Epithelial cell of prostate (primary cell): ENCODE measurements around the gene ALOX12.

ENCODE experiments used
- DNase-seq: peaks from one replicate; pipeline ENCODE4 v3.0.0-alpha.2; 2011; ENCODE audit warnings: low read depth, low spot score
- H3K27ac ChIP-seq: fragments of 450-650 bp; 2 replicates; pipeline ENCODE4 v1.5.1; 2017; ENCODE audit warnings: mild to moderate bottlenecking

ALOX12 gene

DNA sequence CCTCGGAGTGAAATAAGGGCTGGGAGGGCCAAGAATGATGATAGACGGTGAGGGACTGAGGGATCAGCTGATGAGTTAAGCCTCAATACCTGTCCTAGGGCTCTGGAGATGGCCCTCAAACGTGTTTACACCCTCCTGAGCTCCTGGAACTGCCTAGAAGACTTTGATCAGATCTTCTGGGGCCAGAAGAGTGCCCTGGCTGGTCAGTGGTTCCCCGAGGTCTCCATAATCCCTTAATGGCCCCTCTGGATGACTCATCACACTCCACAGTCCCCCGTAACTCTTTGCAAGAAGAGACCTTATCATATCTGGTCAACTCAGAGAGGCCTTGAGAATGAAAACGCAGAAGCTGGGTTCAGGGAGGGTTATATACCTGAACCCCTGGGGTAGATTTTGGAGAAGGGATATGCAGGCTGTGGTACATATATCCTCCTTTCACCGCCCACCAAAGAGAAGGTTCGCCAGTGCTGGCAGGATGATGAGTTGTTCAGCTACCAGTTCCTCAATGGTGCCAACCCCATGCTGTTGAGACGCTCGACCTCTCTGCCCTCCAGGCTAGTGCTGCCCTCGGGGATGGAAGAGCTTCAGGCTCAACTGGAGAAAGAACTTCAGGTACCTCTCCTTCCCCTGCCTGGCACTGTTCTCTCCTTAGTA is 3.1 kb downstream of the ALOX12 start:
- DNase-seq = no peak
- H3K27ac ChIP-seq = no peak overlapping the region

DNA sequence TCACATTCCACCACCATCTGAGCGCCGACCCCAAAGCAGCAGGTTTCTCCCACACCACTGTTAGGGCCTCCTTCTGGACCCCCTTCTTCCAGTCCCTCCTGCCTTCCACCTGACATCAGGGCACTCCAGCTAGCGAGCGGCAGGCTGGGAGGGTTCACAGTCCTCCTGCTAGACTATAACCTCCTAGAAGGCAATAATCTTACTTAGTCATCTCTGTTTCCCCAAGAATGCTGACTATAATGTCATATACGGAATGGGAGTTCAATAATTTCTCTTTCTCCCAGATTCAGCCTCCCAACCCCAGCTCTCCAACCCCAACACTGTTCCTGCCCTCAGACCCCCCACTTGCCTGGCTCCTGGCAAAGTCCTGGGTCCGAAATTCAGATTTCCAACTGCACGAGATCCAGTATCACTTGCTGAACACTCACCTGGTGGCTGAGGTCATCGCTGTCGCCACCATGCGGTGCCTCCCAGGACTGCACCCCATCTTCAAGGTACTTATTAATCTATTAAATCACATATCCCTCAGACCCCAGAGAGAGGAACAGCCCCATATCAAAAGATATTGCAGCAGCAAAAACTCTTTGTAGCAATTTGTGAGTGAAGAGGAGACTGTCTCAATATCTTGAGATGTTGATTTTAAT is 5.6 kb downstream of the ALOX12 start:
- no peak overlapping the region for H3K27ac ChIP-seq
- no peak for DNase-seq

DNA sequence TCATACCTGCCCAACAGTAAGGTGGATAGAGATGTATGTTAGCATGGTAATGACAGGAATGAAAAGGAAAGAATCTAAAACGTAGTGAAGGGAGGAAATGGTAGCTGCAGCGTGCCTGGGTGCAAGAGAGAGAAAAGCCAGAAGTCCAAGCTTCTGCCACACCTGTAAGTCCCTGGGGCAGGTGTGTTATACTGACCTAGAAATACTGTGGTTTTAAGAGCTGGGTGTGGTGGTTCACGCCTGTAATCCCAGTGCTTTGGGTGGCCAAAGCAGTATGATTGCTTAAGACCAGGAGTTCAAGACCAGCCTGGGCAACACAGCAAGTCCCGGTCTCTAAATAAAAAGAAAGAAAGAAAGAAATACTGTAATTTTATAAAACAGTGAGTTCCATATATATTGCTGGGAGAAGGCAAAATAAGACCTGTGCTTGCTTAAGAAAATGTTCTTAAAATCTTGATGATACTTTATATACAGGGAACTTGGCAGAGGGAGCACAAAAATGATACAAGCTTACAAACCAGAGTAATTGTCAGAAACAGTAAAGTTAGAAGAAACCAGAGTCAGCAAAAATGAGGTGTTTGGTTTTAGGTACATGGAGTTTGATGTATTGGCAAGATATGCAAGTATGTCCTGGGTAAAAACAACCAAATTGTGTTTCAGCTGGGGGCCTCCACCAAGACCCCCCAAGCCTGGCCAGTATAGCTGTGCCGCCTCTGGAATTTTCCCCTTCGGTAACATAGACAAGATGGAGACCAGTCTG is 6.6 kb downstream of the ALOX12 start:
- DNase-seq = no peak
- no peak overlapping the region for H3K27ac ChIP-seq

DNA sequence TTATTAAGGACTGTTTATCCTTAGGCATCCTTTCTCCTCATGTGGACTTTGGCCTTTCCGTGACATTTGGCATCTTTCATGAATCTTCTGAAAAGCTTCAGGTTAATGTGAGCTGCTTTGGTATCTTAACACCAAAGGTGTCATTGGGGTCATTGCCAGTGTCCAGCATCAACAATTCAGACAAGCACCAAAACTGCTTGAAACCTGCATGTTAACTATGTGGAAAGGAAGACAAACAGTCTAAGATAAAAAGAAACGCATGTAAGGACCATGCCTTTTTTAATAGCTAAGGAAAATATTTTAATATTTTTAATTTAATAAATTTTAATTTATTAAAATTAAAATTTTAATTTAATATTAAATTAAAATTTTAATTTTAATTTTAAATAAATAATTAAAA is 7.9 kb downstream of the ALOX12 start:
- DNase-seq = no peak
- H3K27ac ChIP-seq = no peak overlapping the region

DNA sequence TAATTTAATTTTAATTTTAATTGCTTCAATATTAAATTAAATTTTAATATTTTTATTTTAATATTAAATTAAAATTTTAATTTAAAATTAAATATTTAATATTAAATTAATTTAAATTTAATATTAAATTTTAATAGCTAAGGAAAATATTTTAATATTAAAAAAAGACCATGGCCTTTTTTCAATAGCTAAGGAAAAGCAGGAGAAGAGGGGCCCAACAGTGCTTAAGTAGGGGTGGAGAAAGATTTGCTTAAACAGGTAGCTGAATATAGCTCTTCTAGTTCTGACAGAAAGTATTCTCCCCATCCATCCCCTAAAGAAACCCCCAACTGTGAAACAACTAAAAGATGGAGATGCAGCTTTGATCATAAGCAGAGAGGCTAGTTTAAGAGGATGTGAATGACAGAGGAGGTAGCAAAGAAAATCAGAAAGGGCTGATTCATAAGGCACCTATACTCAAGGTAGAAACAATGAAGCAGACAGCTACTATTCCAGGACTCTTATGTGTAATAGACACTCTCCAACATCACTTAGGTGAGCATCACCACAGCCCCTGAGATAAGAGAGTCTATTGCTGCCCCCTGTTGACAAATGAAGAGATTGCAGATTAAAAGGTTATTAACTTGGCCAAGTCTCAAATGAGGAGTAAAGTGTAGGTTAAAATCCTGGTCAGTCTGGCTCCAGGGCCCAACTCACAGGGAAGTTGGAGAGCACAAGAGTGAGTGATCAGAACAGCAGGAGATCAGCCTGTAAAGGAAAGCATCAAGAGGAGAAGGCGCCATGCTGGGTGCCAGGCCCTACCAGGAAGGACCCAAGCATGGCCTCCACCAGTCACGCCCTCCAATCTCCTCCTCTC is 8.8 kb downstream of the ALOX12 start:
- H3K27ac ChIP-seq = no peak overlapping the region
- no peak for DNase-seq

DNA sequence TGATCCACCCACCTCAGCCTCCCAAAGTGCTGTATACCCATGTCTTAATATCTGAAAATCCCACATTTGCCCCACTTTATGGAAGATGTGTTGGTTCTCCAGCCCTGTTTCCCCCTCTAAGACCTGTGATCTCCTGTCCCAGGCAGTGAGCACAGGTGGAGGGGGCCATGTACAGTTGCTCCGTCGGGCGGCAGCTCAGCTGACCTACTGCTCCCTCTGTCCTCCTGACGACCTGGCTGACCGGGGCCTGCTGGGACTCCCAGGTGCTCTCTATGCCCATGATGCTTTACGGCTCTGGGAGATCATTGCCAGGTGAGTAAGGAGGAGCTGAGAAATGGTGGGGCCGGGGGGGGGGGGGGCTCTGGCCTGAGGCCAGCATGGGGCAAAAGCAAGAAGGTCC is 9.9 kb downstream of the ALOX12 start:
- no peak overlapping the region for H3K27ac ChIP-seq
- DNase-seq = no peak

DNA sequence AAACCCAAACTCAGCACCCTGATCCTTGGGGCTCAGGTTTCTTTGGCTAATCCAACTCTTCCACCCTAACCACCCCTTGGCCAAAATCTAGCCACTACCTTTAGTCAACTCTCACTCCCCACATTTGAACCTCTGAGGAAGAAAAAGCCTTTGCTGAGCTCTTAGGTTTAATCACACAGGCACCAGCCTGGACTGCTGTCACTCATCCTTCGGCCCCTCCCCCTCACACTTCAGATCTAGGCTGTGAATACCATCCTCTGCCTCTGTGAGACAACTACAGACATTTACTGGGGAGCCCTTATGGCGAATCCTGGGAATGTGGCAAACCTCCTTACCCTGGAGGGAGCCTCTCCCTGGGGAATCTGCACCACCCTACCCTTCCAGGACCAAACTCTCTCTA is 11.3 kb downstream of the ALOX12 start:
- H3K27ac ChIP-seq = no peak overlapping the region
- DNase-seq = no peak

DNA sequence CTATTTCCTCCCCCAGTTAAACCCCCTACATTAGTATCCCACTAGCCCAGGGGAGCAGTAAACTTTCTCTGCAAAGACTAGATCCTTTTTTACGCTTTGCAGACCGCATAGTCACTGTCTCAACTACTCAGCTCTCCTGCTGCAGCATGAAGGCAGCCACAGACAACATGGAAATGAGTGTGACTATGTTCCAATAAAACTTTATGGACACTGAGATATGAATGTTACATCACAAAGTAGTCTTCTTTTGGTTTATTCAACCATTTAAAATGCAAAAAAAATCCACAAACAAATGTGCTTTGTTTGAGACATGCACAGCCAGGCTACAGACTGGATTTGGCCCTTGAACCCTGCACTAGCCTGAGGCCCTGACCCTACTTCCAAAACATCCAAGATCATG is 14.7 kb downstream of the ALOX12 start:
- H3K27ac ChIP-seq = no peak overlapping the region
- DNase-seq = no peak

DNA sequence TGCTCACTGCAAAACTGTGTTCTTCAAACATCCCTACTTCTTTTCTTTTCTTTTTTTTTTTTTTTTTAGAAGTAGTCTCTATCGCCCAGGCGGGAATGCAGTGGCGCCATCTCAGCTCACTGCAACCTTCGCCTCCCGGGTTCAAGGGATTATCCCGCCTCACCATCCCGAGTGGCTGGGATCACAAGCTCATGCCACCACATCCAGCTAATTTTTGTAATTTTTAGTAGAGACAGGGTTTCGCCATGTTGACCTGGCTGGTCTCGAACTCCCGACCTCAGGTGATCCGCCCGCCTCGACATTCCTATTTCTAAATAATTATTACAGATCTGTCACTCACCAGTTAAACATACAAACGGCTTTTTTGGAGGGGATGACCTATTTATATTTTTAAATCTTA is 15.6 kb downstream of the ALOX12 start:
- DNase-seq = no peak
- peak overlapping the region; percentile 90 for H3K27ac ChIP-seq

DNA sequence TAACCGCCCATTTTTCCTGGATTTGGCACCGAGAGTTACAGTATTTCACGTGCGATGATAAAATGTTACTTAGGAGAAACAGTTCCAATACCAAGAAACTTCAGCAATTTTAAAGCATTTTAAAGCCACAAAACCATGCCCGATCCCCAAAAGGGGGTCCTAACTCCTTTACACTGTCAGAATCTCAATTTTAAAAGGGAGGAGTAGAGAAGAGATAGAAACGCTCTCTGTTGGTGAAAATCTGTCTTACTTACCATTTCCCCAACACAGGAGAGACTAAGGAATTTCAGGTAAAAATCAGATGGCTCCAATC is 16.0 kb downstream of the ALOX12 start:
- peak overlapping the region; percentile 90 for H3K27ac ChIP-seq
- DNase-seq = no peak

DNA sequence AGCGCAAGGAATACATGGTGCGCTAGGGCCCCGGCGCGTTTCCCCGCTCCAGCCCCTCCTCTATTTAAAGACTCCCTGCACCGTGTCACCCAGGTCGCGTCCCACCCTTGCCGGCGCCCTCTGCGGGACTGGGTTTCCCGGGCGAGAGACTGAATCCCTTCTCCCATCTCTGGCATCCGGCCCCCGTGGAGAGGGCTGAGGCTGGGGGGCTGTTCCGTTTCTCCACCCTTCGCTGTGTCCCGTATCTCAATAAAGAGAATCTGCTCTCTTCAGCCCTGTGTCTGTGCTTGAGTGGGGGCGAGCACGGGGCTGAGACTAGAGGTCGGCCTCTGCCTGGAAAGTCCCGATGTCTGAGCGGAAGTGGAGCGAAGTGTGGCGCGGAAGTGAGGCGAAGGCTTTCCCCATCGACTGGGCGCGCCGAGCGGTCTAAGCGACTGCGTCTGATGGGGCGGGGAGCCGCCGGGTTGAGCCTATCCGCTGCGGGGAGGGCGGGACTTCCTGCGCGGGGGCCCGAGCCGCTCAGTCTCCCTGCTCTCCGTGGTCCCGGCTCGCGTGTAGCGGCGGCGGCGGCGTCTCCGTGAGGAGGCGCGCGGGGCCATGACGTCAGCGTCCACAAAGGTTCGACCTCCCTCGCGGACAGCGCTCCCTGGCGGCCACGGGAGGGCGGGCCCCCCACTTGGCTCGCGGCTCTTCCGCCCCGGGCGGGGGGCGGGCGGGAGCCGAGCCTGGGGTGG is 18.6 kb downstream of the ALOX12 start:
- peak overlapping the region; percentile 90 for H3K27ac ChIP-seq
- DNase-seq = peak; percentile 82

DNA sequence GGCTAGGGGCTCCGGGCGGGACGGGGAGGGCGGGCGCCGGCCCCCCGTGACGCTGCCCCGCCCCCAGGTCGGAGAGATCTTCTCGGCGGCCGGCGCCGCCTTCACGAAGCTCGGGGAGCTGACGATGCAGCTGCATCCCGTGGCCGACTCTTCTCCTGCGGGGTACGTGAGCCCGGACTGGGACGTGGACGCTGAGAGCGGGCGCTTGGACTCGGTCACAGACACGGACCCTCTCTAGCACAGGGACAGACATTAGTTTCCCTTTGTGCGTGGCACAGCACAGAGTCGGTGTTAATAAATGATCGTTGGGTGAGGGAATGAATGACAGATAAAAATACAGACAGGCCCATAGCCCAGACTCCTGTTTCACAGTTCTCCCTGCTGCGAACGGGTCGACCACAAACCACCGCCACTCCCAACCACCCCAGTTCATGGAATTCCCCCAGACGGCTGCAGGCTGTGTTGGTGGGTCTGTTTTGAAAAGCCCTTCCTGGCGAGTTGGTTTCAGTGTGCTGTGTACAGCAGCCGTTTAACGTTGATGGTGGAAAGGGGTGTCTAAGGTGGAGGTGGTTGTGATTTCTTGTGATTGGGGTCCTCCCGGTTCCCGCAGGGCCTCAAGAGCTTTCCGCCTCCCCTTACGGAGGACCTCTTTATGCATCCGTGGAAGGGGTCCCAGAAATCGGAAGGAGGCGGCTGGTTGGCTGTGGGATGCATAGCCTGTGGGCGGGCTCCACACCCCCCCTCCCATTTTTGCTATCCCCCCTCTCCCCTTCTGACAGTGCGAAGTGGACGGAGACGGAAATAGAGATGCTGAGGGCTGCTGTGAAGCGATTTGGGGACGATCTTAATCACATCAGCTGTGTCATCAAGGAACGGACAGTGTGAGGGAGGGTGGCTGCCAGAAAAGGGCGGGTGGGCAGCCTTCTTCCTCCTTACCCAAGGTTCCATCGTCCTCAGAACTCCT is 19.4 kb downstream of the ALOX12 start:
- no peak for DNase-seq
- peak overlapping the region; percentile 90 for H3K27ac ChIP-seq

DNA sequence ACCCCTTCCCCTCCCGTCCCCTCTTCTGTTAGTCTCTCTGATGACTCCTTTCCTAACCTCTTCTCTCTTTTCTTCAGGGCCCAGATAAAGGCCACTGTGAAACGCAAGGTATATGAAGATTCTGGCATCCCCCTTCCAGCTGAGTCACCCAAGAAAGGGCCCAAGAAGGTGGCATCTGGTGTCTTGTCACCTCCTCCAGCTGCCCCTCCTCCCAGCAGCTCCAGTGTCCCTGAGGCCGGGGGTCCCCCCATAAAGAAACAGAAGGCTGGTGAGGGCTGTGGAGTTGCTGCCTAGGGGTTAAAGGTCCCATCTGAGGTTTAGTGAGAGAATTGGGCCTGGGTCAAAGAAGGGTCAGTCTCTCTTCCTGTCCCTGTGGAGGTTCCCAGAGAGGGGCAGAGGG is 20.6 kb downstream of the ALOX12 start:
- no peak for DNase-seq

DNA sequence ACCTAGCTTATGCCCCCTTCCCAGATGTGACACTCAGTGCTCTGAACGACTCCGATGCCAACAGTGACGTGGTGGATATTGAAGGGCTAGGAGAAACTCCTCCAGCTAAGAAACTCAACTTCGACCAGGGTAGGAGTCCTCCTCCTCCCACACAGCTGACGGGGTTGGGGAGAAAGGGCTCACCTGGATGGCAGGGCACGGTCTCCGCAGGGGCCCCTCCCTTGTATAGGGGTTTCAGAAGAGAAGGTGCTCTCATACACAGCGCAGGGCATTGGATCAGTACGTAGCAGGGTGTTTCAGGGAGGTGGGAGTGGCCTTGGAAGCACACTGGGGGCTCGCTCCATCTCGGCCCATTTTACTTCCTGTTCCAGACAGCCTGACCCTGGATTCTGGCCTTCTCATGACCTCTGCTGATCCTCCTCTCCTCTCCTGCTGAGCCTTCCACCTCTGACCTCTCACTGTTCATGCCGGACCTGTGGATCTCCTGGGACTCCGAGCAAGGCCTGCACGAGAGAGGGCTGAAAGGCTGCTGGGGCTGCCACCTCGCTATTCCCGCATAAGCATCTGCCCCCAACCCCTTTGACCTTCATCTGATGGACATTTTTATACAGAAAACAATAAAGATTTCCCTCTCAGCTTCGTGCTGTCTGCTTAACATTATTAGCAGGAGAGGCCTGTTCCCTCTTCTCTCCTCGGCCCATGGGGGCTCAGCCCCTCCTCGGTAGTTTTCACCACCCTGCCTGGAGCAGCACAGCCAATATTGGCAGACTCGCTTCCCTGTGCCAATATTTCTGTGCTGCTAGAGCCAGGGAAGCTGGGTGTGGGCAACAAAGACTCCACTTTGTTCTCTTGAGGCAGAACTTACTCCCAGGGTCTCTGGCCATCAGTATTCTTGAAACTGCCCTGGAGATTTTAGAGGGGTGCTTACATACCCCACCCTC is 21.3 kb downstream of the ALOX12 start:
- DNase-seq = no peak
- no peak overlapping the region for H3K27ac ChIP-seq

More for the DNA sequence above, 20.6 kb downstream of the ALOX12 start:
- H3K27ac ChIP-seq = no peak overlapping the region

DNA sequence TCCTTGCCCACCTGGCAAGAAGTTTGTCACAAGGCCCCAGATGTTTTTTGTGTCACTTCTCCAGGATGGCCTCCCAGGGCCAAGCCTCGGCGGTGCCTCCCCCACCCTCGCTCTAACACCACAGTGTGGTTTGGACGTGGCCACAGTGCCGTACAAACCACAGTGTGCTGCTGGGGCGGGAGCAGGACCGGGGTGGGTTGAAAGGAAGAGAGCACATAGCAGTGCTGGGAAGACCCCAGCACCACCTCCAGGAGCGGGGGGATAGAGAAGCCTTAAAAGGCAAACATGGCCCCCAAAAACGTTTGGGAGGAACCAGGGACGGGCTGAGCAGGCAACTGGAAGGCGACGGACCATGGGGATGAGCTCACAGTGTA is 22.0 kb downstream of the ALOX12 start:
- H3K27ac ChIP-seq = no peak overlapping the region
- DNase-seq = no peak

DNA sequence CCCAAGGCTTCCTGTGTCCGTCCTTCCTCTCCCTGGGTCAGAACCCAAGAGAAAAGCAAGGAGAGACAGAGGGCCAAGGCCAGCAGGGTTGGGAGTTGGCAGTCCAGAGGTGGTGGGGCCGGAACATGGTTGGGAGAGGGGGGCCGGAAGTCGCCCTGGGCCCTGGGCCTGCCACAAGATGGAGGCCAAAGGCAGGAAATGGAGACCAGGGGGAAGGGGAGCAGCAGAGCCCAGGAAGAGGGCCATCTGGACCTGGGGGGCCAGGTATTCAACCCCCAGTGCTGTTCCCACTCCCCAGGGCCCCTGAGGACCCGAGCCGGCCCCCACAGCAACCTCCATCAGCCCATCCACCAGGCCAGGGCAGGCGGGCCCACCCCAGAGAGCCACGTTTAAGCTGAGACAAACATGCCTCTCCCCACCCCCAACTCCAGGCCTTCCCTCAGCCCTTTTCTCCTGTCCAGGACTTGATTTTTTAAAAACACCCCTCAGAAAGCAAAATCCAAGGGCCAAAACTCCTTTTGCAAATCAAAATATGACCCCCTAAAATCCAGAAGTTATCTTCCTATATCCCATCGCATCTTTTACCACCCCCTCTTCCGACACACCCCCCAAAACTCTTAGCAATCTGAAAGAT is 22.6 kb downstream of the ALOX12 start:
- H3K27ac ChIP-seq = no peak overlapping the region
- no peak for DNase-seq

DNA sequence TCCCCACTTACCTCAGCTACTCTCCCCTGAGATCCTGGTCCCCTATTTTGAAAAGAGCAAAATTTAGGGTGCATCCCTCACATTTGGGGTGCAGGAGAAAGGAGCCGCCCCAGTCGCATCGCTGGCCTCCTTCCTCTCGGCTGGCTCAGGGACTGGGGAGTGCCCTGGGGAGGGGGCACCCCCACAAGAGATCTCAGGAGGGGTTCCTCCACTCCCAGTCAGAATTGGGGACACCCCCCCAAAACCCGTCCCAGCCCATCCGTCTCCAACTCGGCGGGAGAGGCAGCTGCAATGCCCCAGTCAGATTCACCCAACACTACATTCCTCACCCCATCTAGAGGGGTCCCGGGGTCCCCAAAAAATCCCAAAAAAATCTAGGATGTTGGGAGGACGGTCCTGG is 23.5 kb downstream of the ALOX12 start:
- no peak for DNase-seq
- no peak overlapping the region for H3K27ac ChIP-seq
